CD8-positive, alpha-beta memory T cell (primary cell): ENCODE measurements around the gene PID1. TPM values are rescaled to one million over a fixed set of nuclear protein-coding genes. Genes with fewer than 3 reads are reported as not detected.
"Not testable (repeated sequence)": the region's sequence is repeated elsewhere in the genome, so short reads cannot be mapped to it uniquely, and the experiment has no call there.

Experiments used
- CTCF ChIA-PET: fragments of 350-600 bp; sonication (Branson Sonifier 250); formaldehyde crosslinking; loops from one replicate; lab custom pipeline; 2021; ENCODE audit warnings: antibody characterized with exemption; lab: Charles Lee
- POLR2A ChIA-PET: fragments of 350-600 bp; sonication (Branson Sonifier 250); formaldehyde crosslinking; loops from one replicate; lab custom pipeline; 2021; ENCODE audit warnings: antibody characterized with exemption; lab: Charles Lee
- DNase-seq, 5 donors: peaks; one replicate each; pipeline versions ENCODE4 v3.0.0 to v3.0.0-alpha.2; 2020 to 2022; ENCODE audit warnings: mixed read lengths in 1 of 5
- H3K27ac ChIP-seq: one replicate; pipeline ENCODE4 v1.7.0; 2013; ENCODE audit warnings: low read depth, mild to moderate bottlenecking, low read length, moderate library complexity
- H3K27me3 ChIP-seq: 2 replicates; pipeline ENCODE4 v1.7.0; 2013; ENCODE audit warnings: low read length, mild to moderate bottlenecking; ENCODE audit not compliant: insufficient read depth, poor library complexity, severe bottlenecking
- H3K36me3 ChIP-seq: 2 replicates; pipeline ENCODE4 v1.7.0; 2013; ENCODE audit warnings: mild to moderate bottlenecking, low read length, moderate library complexity; ENCODE audit not compliant: insufficient read depth
- H3K4me1 ChIP-seq: 2 replicates; pipeline ENCODE4 v1.7.0; 2013; ENCODE audit warnings: mild to moderate bottlenecking, low read length, moderate library complexity; ENCODE audit not compliant: insufficient read depth
- H3K4me3 ChIP-seq: 2 replicates; pipeline ENCODE4 v1.7.0; 2013; ENCODE audit warnings: mild to moderate bottlenecking, low read length
- H3K9me3 ChIP-seq: 2 replicates; pipeline ENCODE4 v1.7.0; 2013; ENCODE audit warnings: mild to moderate bottlenecking, low read length
- H3K27ac Mint-ChIP-seq, 8 donors: one replicate each; pipeline ENCODE4 v1.8.0; 2020 to 2021; ENCODE audit warnings: mixed read lengths in 8 of 8, mild to moderate bottlenecking in 6 of 8, inconsistent platforms in 3 of 8, moderate library complexity in 3 of 8
- H3K27me3 Mint-ChIP-seq, 2 donors: one replicate each; pipeline ENCODE4 v1.8.0; 2020 to 2021; ENCODE audit warnings: mixed read lengths in 2 of 2, mild to moderate bottlenecking in 1 of 2, moderate library complexity in 1 of 2
- H3K36me3 Mint-ChIP-seq, 3 donors: one replicate each; pipeline ENCODE4 v1.8.0; 2020 to 2021; ENCODE audit warnings: mixed read lengths in 3 of 3, inconsistent platforms in 1 of 3, mild to moderate bottlenecking in 1 of 3
- H3K4me1 Mint-ChIP-seq, 3 donors: one replicate each; pipeline ENCODE4 v1.8.0; 2020 to 2021; ENCODE audit warnings: mixed read lengths in 3 of 3, inconsistent platforms in 1 of 3, mild to moderate bottlenecking in 1 of 3
- H3K4me3 Mint-ChIP-seq, 7 donors: one replicate each; pipeline ENCODE4 v1.8.0; 2020 to 2021; ENCODE audit warnings: mixed read lengths in 7 of 7, mild to moderate bottlenecking in 6 of 7, moderate library complexity in 4 of 7, inconsistent platforms in 2 of 7
- H3K9me3 Mint-ChIP-seq, 5 donors: one replicate each; pipeline ENCODE4 v1.8.0; 2020 to 2022; ENCODE audit warnings: mixed read lengths in 5 of 5, mild to moderate bottlenecking in 3 of 5, moderate library complexity in 2 of 5, inconsistent platforms in 1 of 5
- polyA plus RNA-seq: library from polyadenylated mRNA; unstranded; fragments of 300-500 nt; fragmentation: Illumina TruSeq; gene quantifications from one replicate; pipeline ENCODE4 v1.2.3, GENCODE V29; 2021
- total RNA-seq, 2 experiments: library from RNA; stranded (reverse); gene quantifications; one replicate each; pipeline ENCODE4 v1.2.3, GENCODE V29; 2021

The PID1 gene
- total and polyA plus RNA-seq, 3 experiments from 2014 or later = not detected

- H3K36me3 ChIP-seq, H3K9me3 ChIP-seq, H3K4me3 ChIP-seq, H3K36me3 Mint-ChIP-seq, POLR2A ChIA-PET, H3K4me1 Mint-ChIP-seq, H3K27ac ChIP-seq, H3K4me1 ChIP-seq, H3K27me3 Mint-ChIP-seq, H3K27ac Mint-ChIP-seq, H3K27me3 ChIP-seq, CTCF ChIA-PET, H3K4me3 Mint-ChIP-seq, DNase-seq: not testable (repeated sequence)
- peaks cover 14 to 24% (median 15%) of the 10 kb centered on the region in 5 donors for H3K9me3 Mint-ChIP-seq
These were observed 84.0 kb downstream of the PID1 start for GRCh38 chr2:229187123-229187522.

- no peaks in the 10 kb centered on the region for H3K27me3 Mint-ChIP-seq
- peaks cover under 1 to 10% (median 3%) of the 10 kb centered on the region in 5 donors for H3K9me3 Mint-ChIP-seq
- no peak for DNase-seq
- no peaks in the 10 kb centered on the region for H3K4me1 Mint-ChIP-seq
- no peak overlapping the region for H3K27ac Mint-ChIP-seq
- no peak overlapping the region for H3K4me3 Mint-ChIP-seq
- ChIA-PET POLR2A (no interaction called here), CTCF (no interaction called here)
- H3K27ac ChIP-seq = no peak overlapping the region
- no peaks in the 10 kb centered on the region for H3K36me3 Mint-ChIP-seq
- no peaks in the 10 kb centered on the region for H3K9me3 ChIP-seq
- H3K4me3 ChIP-seq = no peak overlapping the region
- H3K27me3 ChIP-seq = no peaks in the 10 kb centered on the region
- no peaks in the 10 kb centered on the region for H3K4me1 ChIP-seq
- no peaks in the 10 kb centered on the region for H3K36me3 ChIP-seq
These were observed 89.4 kb downstream of the PID1 start for GRCh38 chr2:229181641-229182040.

DNA sequence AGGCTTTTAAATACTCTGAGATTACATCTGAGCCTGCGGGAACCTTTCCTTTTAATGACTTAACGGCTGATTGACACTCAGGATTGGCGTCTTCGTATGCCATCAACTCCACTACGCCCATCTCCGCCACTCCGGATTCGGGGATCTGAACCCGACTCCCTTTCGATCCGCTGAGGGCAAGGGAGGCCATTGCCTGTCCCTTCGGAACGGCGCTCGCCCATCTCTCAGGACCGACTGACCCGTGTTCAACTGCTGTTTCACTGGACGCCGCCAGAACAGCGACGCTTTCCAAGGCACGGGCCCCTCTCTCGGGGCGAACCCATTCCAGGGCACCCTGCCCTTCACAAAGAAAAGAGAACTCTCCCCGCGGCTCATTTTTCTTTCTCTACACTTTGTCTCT, 90.4 kb downstream of the PID1 start:
- Mint-ChIP-seq H3K9me3 (peaks cover 0 to 12% (median 4%) of the 10 kb centered on the region in 5 donors), H3K4me1 (no peaks in the 10 kb centered on the region), H3K4me3 (no peak overlapping the region), H3K27ac (no peak overlapping the region), H3K27me3 (no peaks in the 10 kb centered on the region), H3K36me3 (no peaks in the 10 kb centered on the region)
- Histone ChIP-seq H3K27ac (no peak overlapping the region), H3K4me1 (no peaks in the 10 kb centered on the region), H3K4me3 (no peak overlapping the region), H3K9me3 (no peaks in the 10 kb centered on the region), H3K36me3 (no peaks in the 10 kb centered on the region), H3K27me3 (no peaks in the 10 kb centered on the region)
- ChIA-PET POLR2A (no interaction called here), CTCF (no interaction called here)
- no peak for DNase-seq

- Mint-ChIP-seq H3K4me3 (no peak overlapping the region), H3K36me3 (no peaks in the 10 kb centered on the region), H3K9me3 (peaks cover 0 to 14% (median 4%) of the 10 kb centered on the region in 5 donors), H3K27me3 (no peaks in the 10 kb centered on the region), H3K27ac (no peak overlapping the region), H3K4me1 (no peaks in the 10 kb centered on the region)
- H3K27me3 ChIP-seq = no peaks in the 10 kb centered on the region
- ChIA-PET CTCF (no interaction called here), POLR2A (no interaction called here)
- H3K4me1 ChIP-seq = no peaks in the 10 kb centered on the region
- H3K9me3 ChIP-seq = no peaks in the 10 kb centered on the region
- H3K27ac ChIP-seq = no peak overlapping the region
- H3K4me3 ChIP-seq = no peak overlapping the region
- DNase-seq = no peak
- no peaks in the 10 kb centered on the region for H3K36me3 ChIP-seq
These were observed 91.5 kb downstream of the PID1 start for GRCh38 chr2:229179628-229180027.

DNA sequence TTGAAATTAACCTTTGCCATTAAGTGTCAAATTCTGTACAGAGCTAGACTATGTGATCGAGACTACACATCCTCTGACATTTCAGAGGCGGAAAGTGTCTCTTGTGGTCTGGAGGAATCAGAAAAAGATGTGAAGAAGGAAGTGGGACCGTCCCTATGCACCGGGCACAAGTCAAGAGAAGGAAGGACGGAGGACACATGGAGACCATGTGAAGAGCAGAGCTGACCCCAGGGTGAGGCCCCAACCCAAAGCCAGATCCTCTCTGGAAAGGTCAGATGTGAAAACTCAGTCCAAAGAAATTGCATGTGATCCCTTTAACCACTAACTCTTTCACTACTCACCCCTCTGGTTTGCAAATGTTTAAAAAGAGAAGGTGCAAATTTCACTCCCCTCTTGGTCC, 92.4 kb downstream of the PID1 start:
- ChIA-PET CTCF (no interaction called here), POLR2A (no interaction called here)

DNA sequence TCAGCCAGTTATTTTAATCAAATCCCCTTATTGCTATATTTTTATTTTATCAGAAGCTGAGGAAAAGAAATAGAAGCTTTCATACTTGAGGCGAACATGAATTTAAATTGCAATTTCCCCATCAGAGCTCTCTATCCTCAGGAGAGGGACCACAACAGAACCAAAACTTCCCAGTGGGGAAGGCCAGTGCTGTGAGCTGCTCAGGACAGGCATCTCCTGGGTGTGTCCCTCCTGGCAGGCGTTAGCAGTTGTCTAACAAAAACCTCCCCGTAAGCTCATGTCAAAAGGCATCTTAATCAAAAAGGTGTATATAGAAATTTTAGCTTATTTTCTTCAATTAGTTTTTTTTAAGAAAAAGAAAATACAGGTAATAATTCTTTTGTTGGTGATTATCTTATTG, 93.0 kb downstream of the PID1 start:
- POLR2A ChIA-PET = no interaction called here

More for the DNA sequence above, 92.4 kb downstream of the PID1 start:
- Histone ChIP-seq H3K27ac (no peak overlapping the region), H3K36me3 (no peaks in the 10 kb centered on the region), H3K4me1 (no peaks in the 10 kb centered on the region), H3K4me3 (no peak overlapping the region), H3K27me3 (no peaks in the 10 kb centered on the region), H3K9me3 (no peaks in the 10 kb centered on the region)
- Mint-ChIP-seq H3K4me3 (no peak overlapping the region), H3K9me3 (peaks cover 0 to 14% (median 4%) of the 10 kb centered on the region in 5 donors), H3K36me3 (no peaks in the 10 kb centered on the region), H3K27ac (no peak overlapping the region), H3K4me1 (no peaks in the 10 kb centered on the region), H3K27me3 (no peaks in the 10 kb centered on the region)
- DNase-seq = no peak

GRCh38 chr2:229176136-229176535, 95.0 kb downstream of the PID1 start:
- H3K27ac ChIP-seq = no peak overlapping the region
- Mint-ChIP-seq H3K4me1 (no peaks in the 10 kb centered on the region), H3K27me3 (no peaks in the 10 kb centered on the region), H3K36me3 (no peaks in the 10 kb centered on the region), H3K9me3 (peaks cover 0 to 14% (median 8%) of the 10 kb centered on the region in 5 donors), H3K4me3 (no peak overlapping the region), H3K27ac (no peak overlapping the region)
- H3K36me3 ChIP-seq = no peaks in the 10 kb centered on the region
- POLR2A ChIA-PET = no interaction called here
- no peak overlapping the region for H3K4me3 ChIP-seq
- no peaks in the 10 kb centered on the region for H3K4me1 ChIP-seq
- no peak for DNase-seq
- H3K9me3 ChIP-seq = no peaks in the 10 kb centered on the region
- CTCF ChIA-PET = no interaction called here
- no peaks in the 10 kb centered on the region for H3K27me3 ChIP-seq

More for the DNA sequence above, 93.0 kb downstream of the PID1 start:
- Histone ChIP-seq H3K36me3 (no peaks in the 10 kb centered on the region), H3K27ac (no peak overlapping the region), H3K4me3 (no peak overlapping the region), H3K4me1 (no peaks in the 10 kb centered on the region), H3K9me3 (no peaks in the 10 kb centered on the region), H3K27me3 (no peaks in the 10 kb centered on the region)
- Mint-ChIP-seq H3K4me1 (no peaks in the 10 kb centered on the region), H3K9me3 (peaks cover 0 to 14% (median 4%) of the 10 kb centered on the region in 5 donors), H3K27me3 (no peaks in the 10 kb centered on the region), H3K36me3 (no peaks in the 10 kb centered on the region), H3K4me3 (no peak overlapping the region), H3K27ac (no peak overlapping the region)
- CTCF ChIA-PET = no interaction called here
- DNase-seq = no peak

DNA sequence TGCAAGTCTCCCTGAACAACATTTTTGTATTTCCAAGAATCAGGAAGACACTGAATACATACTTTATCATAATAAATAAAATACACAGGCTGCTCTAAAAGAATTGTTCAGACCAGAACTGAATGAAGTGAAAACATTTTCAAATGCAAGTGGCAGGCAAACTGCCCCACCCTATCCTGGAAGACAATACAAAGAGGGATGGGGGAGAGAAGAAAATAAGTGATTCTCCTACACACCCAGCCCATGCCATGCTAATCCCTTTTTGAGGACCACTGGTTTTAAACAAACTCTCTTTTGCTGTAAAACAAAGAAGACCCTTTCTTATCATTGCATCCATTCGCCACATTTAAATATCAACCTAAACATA, 95.6 kb downstream of the PID1 start:
- Mint-ChIP-seq H3K9me3 (peaks cover 0 to 13% (median 9%) of the 10 kb centered on the region in 5 donors), H3K27me3 (no peaks in the 10 kb centered on the region), H3K4me1 (no peaks in the 10 kb centered on the region), H3K27ac (no peak overlapping the region), H3K36me3 (no peaks in the 10 kb centered on the region), H3K4me3 (no peak overlapping the region)
- Histone ChIP-seq H3K27ac (no peak overlapping the region), H3K4me3 (no peak overlapping the region), H3K4me1 (no peaks in the 10 kb centered on the region), H3K36me3 (no peaks in the 10 kb centered on the region), H3K27me3 (no peaks in the 10 kb centered on the region), H3K9me3 (no peaks in the 10 kb centered on the region)
- DNase-seq = no peak
- CTCF ChIA-PET = no interaction called here
- POLR2A ChIA-PET = no interaction called here
